Right atrium auricular region (tissue), 2 donors: Measurements from ENCODE around the gene MAN2B2. TPM values are rescaled to one million over a fixed set of nuclear protein-coding genes. Genes with fewer than 3 reads are reported as not detected.
"Not testable (repeated sequence)": the region's sequence is repeated elsewhere in the genome, so short reads cannot be mapped to it uniquely, and the experiment has no call there.

Source experiments
- DNase-seq: peaks from one replicate; pipeline ENCODE4 v3.0.0-alpha.2; 2019; ENCODE audit warnings: low spot score
- H3K27ac ChIP-seq, 2 donors: fragments of 200-600 bp; sonication (generic); 1 replicate in 1 of 2; 2 replicates in 1 of 2; pipeline ENCODE4 v1.5.1; 2016 to 2019
- H3K27me3 ChIP-seq, 2 donors: fragments of 200-600 bp; sonication (generic); one replicate each; pipeline versions ENCODE4 v1.5.1 to v1.6.0; 2017 to 2019
- H3K36me3 ChIP-seq: fragments of 200-600 bp; sonication (generic); one replicate; pipeline ENCODE4 v1.5.1; 2016
- H3K4me1 ChIP-seq, 2 donors: fragments of 200-600 bp; sonication (generic); one replicate each; pipeline versions ENCODE4 v1.5.1 to v1.6.0; 2017 to 2019
- H3K4me3 ChIP-seq, 2 donors: fragments of 200-600 bp; sonication (generic); 1 replicate in 1 of 2; 2 replicates in 1 of 2; pipeline ENCODE4 v1.5.1; 2017 to 2019; ENCODE audit warnings: mild to moderate bottlenecking in 1 of 2, moderate library complexity in 1 of 2
- H3K9me3 ChIP-seq, 2 donors: fragments of 200-600 bp; sonication (generic); one replicate each; pipeline ENCODE4 v1.5.1; 2019
- total RNA-seq, 2 donors: library from RNA; depleted of rRNA; stranded (reverse); fragments of >200 nt; gene quantifications; one replicate each; pipeline ENCODE4 v1.1.0, GENCODE V29; 2016
- TF ChIP-seq, protein P1 (sequence below), 2 donors: fragments of 200-600 bp; sonication (generic); IDR thresholded peaks; one replicate each; pipeline ENCODE4 v1.5.1; 2019; ENCODE audit warnings: antibody characterized with exemption in 2 of 2

Gene MAN2B2
- total RNA-seq, 2 donors from 2014 or later, result 23.7 to 25.5 TPM

DNA sequence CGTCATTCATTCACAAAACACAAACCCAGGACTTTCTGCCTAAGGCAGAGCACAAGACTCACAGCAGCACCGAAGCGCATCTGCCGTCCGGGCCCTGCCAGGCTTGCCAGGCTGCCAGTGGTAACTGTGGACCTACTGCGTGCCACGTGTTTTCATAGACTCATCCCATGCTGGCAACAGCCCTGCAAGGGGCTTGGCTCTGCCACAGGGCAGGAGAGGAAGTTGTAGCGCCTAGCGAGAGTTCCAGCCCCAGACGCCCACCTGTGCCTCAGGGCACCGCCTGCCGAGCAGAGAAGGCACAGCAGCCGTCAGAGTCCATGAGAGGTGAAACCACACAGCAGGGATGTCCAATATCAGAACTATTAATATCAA lies 46.6 kb downstream of the MAN2B2 start:
- Histone ChIP-seq H3K4me1 (no peaks in the 10 kb centered on the region), H3K9me3 (no peaks in the 10 kb centered on the region), H3K27me3 (no peaks in the 10 kb centered on the region), H3K4me3 (no peak overlapping the region), H3K36me3 (peaks cover 23% of the 10 kb centered on the region), H3K27ac (no peak overlapping the region)
- no peak for DNase-seq
- TF ChIP-seq, protein P1, sequence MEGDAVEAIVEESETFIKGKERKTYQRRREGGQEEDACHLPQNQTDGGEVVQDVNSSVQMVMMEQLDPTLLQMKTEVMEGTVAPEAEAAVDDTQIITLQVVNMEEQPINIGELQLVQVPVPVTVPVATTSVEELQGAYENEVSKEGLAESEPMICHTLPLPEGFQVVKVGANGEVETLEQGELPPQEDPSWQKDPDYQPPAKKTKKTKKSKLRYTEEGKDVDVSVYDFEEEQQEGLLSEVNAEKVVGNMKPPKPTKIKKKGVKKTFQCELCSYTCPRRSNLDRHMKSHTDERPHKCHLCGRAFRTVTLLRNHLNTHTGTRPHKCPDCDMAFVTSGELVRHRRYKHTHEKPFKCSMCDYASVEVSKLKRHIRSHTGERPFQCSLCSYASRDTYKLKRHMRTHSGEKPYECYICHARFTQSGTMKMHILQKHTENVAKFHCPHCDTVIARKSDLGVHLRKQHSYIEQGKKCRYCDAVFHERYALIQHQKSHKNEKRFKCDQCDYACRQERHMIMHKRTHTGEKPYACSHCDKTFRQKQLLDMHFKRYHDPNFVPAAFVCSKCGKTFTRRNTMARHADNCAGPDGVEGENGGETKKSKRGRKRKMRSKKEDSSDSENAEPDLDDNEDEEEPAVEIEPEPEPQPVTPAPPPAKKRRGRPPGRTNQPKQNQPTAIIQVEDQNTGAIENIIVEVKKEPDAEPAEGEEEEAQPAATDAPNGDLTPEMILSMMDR (IDR thresholded peaks at IDR 0.05), result no peak

DNA sequence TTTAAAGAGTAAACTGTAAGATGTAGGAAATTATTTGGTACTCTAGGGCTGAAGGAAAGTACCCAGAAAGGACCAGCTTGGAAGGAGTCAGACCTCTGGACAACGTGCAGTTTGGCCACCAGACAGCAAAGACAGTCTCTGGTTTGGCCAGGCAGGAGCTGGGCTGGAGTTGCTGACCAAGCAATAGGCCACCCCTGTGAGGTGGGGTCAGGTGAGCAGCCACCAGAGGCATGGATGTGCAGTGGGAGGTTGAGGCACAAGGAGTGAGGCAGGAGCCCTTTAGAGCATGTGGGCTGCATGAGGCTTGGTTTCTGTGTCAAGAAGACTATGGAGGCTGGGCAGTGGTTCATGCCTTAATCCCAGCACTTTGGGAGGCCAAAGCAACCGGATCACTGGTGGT lies 47.8 kb downstream of the MAN2B2 start:
- Histone ChIP-seq H3K36me3 (peaks cover 14% of the 10 kb centered on the region), H3K27me3 (no peaks in the 10 kb centered on the region)
- TF ChIP-seq, protein P1 (IDR thresholded peaks at IDR 0.05), result no peak

DNA sequence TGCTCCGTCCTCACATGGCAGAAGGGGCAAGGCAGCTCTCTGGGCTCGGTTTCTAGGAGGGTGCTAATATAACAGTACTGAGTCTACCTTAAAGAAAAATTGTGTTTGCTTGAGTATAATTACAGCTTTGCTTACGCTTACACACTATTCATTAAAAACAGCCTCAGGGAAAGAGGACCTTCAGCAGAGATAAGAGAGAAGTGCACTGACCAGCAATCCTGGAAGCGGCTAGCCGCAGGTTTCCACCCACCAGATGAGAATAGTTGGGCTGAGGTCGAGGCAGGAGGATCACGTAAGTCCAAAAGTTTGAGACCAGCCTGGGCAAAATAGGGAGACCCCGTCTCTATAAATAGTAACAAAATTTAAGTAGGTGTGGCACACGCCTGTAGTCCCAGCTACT lies 50.3 kb downstream of the MAN2B2 start:
- no peak overlapping the region for H3K4me3 ChIP-seq
- H3K36me3 ChIP-seq, result peaks cover 2% of the 10 kb centered on the region
- TF ChIP-seq, protein P1 (IDR thresholded peaks at IDR 0.05), result no peak
- H3K9me3 ChIP-seq, result no peaks in the 10 kb centered on the region
- H3K4me1 ChIP-seq, result no peaks in the 10 kb centered on the region
- DNase-seq, result no peak
- H3K27me3 ChIP-seq, result no peaks in the 10 kb centered on the region
- H3K27ac ChIP-seq, result no peak overlapping the region

More for the DNA sequence above, 47.8 kb downstream of the MAN2B2 start:
- no peak overlapping the region for H3K4me3 ChIP-seq
- no peaks in the 10 kb centered on the region for H3K9me3 ChIP-seq
- H3K27ac ChIP-seq, result no peak overlapping the region
- no peaks in the 10 kb centered on the region for H3K4me1 ChIP-seq
- DNase-seq, result no peak

DNA sequence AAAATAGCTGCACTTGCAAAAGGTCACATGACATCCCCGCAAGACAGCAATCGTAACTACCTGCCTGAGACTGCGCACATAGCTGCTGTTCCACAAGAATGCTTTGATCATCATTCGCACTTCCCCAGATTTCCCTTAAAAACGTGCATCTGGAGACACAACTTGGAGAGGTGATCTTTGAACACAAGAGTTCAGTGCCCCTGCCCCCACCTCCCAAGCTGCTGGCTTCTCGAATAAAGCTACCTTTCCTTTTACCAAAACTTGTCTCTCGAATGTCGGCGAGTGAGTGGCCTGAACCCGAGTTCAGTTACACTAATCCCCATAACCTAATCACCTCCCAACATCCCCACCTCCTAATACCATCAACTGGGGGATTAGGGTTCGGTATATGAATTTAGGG lies 51.1 kb downstream of the MAN2B2 start:
- no peak overlapping the region for H3K4me3 ChIP-seq
- no peaks in the 10 kb centered on the region for H3K4me1 ChIP-seq

DNA sequence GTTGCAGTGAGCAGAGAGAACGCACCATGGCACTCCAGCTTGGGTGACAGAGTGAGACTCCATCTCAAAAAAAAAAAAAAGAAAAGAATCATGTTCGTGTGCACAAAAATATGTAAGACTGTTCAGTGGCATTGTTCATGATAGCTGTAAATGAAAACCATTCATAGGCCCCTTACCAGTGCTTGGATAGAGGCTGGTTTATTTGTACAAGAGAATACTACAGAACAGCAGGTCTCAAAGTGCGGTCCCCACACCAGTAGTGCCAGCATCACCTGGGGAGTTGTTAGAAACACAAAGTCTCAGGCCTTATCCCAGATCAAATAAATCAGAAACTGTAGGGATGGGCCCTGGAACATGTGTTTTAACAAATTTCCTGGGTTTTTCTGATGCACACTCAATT lies 52.8 kb downstream of the MAN2B2 start:
- no peak overlapping the region for H3K27ac ChIP-seq
- H3K27me3 ChIP-seq, result no peaks in the 10 kb centered on the region
- no peaks in the 10 kb centered on the region for H3K36me3 ChIP-seq
- TF ChIP-seq, protein P1 (IDR thresholded peaks at IDR 0.05), result no peak
- no peaks in the 10 kb centered on the region for H3K9me3 ChIP-seq
- no peak overlapping the region for H3K4me3 ChIP-seq
- DNase-seq, result no peak
- no peaks in the 10 kb centered on the region for H3K4me1 ChIP-seq

More for the DNA sequence above, 51.1 kb downstream of the MAN2B2 start:
- Histone ChIP-seq H3K27ac (no peak overlapping the region), H3K27me3 (no peaks in the 10 kb centered on the region), H3K36me3 (no peaks in the 10 kb centered on the region), H3K9me3 (no peaks in the 10 kb centered on the region)
- DNase-seq, result no peak
- TF ChIP-seq, protein P1 (IDR thresholded peaks at IDR 0.05), result no peak

DNA sequence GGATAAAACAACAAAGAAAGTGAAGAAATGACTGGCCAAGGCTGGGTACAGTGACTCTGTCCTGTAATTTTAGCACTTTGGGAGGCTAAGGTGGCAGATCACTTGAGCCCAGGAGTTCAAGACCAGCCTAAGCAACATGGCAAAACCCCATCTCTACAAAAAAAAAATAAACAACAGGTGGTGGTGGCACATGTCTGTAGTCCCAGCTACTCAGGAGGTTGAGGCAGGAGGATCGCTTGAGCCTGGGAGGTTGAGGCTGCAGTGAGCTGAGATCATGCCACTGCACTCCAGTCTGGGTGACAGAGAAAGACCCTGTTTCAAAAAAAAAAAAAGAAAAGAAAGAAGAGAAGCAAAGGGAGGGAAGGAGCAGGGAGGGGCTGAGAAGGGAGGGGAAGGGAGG lies 53.5 kb downstream of the MAN2B2 start:
- H3K36me3 ChIP-seq, H3K4me1 ChIP-seq, H3K27me3 ChIP-seq, DNase-seq, H3K27ac ChIP-seq, H3K4me3 ChIP-seq, H3K9me3 ChIP-seq: not testable (repeated sequence)
